ENCODE measurements around the gene PLCH2. TPM values are rescaled to one million over a fixed set of nuclear protein-coding genes. Genes with fewer than 3 reads are reported as not detected.

Gene PLCH2
- total and polyA plus RNA-seq, 2 of the 13 experiments (the other 11 are each of a cell fraction or from before 2014, with no cell fraction given) = 0.15 to 0.67 TPM

DNA sequence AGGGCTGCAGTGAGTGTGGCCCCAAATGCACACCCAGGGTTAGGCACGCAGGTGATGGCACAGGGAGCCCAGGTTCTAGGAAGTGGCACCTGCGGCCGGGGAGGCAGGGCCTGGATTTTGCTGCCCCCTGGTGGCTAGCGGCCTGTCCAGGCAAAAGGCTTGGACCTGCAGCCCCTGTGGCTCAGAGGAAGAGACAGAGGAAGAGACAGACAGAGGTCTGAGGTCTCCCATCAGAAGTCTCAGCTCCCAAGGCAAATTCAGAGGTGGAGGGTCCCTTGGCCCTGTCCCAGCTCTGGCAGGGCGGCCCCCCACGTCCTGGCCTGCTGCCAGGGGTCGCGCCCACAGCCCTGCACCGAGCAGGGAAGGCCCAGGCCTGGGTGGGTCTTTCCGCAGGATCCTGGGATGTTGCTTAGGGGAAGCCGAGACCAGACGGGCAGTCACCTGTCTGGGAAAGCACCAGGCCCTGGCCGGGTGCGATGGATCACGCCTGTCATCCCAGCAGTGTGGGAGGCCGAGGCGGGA is 72.0 kb downstream of the PLCH2 start (continued):
- TF ChIP-seq ZNF564 (CRISPR knock-in tag; IDR thresholded peaks at IDR 0.05) = no peak
- no peak for TF ChIP-seq ZFYVE20 (CRISPR knock-in tag; IDR thresholded peaks at IDR 0.05; ENCODE audit: borderline replicate concordance, low read depth)
- TF ChIP-seq KDM2A (CRISPR knock-in tag; IDR thresholded peaks at IDR 0.05; ENCODE audit: borderline replicate concordance, low read depth) = peak; percentile 68; the same call in 1 of the 2 replicates
- peak; percentile 14; the same call in 1 of the 2 replicates for TF ChIP-seq ZNF576 (CRISPR knock-in tag; IDR thresholded peaks at IDR 0.05)
- TF ChIP-seq NR2F6 (IDR thresholded peaks at IDR 0.05) = 0 out of 2 replicates have a peak, but pooled peaks have one; percentile 7
- TF ChIP-seq NR2F6 (CRISPR knock-in tag; IDR thresholded peaks at IDR 0.05) = no peak
- peak; percentile 29; the same call in 1 of the 2 replicates for TF ChIP-seq ZFX (CRISPR knock-in tag; IDR thresholded peaks at IDR 0.05; ENCODE audit: low read depth)
- TF ChIP-seq, protein P1, sequence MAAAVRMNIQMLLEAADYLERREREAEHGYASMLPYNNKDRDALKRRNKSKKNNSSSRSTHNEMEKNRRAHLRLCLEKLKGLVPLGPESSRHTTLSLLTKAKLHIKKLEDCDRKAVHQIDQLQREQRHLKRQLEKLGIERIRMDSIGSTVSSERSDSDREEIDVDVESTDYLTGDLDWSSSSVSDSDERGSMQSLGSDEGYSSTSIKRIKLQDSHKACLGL (CRISPR knock-in tag; IDR thresholded peaks at IDR 0.05) = 0 out of 2 replicates have a peak, but pooled peaks have one; percentile 22
- 0 out of 2 replicates have a peak, but pooled peaks have one; percentile 4 for TF ChIP-seq ZNF607 (CRISPR knock-in tag; IDR thresholded peaks at IDR 0.05; ENCODE audit: borderline replicate concordance)
- TF ChIP-seq SP5 (CRISPR knock-in tag; IDR thresholded peaks at IDR 0.05; ENCODE audit: borderline replicate concordance, low read depth) = peak; percentile 19; the same call in 1 of the 2 replicates
- TF ChIP-seq THAP11 (CRISPR knock-in tag; IDR thresholded peaks at IDR 0.05) = 0 out of 2 replicates have a peak, but pooled peaks have one; percentile 12
- no peak for TF ChIP-seq SRSF4 (IDR thresholded peaks at IDR 0.05; ENCODE audit: low read depth, low read length, poor library complexity, severe bottlenecking)
- no peak for TF ChIP-seq ZNF724P (CRISPR knock-in tag; IDR thresholded peaks at IDR 0.05; ENCODE audit: borderline replicate concordance)
- 0 out of 2 replicates have a peak, but pooled peaks have one; percentile 31 for TF ChIP-seq DZIP1 (CRISPR knock-in tag; IDR thresholded peaks at IDR 0.05)
- TF ChIP-seq, protein P2, sequence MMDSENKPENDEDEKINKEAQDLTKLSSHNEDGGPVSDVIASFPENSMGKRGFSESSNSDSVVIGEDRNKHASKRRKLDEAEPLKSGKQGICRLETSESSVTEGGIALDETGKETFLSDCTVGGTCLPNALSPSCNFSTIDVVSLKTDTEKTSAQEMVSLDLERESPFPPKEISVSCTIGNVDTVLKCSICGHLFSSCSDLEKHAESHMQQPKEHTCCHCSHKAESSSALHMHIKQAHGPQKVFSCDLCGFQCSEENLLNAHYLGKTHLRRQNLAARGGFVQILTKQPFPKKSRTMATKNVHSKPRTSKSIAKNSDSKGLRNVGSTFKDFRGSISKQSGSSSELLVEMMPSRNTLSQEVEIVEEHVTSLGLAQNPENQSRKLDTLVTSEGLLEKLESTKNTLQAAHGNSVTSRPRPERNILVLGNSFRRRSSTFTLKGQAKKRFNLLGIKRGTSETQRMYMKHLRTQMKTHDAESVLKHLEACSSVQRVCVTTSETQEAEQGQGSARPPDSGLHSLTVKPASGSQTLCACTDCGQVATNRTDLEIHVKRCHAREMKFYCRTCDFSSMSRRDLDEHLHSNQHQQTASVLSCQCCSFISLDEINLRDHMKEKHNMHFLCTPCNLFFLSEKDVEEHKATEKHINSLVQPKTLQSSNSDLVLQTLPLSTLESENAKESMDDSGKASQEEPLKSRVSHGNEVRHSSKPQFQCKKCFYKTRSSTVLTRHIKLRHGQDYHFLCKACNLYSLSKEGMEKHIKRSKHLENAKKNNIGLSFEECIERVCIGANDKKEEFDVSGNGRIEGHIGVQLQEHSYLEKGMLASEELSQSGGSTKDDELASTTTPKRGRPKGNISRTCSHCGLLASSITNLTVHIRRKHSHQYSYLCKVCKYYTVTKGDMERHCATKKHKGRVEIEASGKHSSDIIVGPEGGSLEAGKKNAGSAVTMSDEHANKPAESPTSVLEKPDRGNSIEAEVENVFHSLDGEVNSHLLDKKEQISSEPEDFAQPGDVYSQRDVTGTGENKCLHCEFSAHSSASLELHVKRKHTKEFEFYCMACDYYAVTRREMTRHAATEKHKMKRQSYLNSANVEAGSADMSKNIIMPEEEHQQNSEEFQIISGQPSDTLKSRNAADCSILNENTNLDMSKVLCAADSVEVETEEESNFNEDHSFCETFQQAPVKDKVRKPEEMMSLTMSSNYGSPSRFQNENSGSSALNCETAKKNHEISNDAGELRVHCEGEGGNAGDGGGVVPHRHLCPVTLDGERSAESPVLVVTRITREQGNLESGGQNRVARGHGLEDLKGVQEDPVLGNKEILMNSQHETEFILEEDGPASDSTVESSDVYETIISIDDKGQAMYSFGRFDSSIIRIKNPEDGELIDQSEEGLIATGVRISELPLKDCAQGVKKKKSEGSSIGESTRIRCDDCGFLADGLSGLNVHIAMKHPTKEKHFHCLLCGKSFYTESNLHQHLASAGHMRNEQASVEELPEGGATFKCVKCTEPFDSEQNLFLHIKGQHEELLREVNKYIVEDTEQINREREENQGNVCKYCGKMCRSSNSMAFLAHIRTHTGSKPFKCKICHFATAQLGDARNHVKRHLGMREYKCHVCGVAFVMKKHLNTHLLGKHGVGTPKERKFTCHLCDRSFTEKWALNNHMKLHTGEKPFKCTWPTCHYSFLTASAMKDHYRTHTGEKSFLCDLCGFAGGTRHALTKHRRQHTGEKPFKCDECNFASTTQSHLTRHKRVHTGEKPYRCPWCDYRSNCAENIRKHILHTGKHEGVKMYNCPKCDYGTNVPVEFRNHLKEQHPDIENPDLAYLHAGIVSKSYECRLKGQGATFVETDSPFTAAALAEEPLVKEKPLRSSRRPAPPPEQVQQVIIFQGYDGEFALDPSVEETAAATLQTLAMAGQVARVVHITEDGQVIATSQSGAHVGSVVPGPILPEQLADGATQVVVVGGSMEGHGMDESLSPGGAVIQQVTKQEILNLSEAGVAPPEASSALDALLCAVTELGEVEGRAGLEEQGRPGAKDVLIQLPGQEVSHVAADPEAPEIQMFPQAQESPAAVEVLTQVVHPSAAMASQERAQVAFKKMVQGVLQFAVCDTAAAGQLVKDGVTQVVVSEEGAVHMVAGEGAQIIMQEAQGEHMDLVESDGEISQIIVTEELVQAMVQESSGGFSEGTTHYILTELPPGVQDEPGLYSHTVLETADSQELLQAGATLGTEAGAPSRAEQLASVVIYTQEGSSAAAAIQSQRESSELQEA (CRISPR knock-in tag; IDR thresholded peaks at IDR 0.05; ENCODE audit: not compliant biosample characterization) = peak; percentile 41
- TF ChIP-seq ZZZ3 (CRISPR knock-in tag; IDR thresholded peaks at IDR 0.05; ENCODE audit: borderline replicate concordance) = 0 out of 2 replicates have a peak, but pooled peaks have one; percentile 10
- 0 out of 2 replicates have a peak, but pooled peaks have one; percentile 42 for TF ChIP-seq GATAD2A (CRISPR knock-in tag; IDR thresholded peaks at IDR 0.05)
- TF ChIP-seq ZNF235 (CRISPR knock-in tag; IDR thresholded peaks at IDR 0.05; ENCODE audit: borderline replicate concordance) = 0 out of 2 replicates have a peak, but pooled peaks have one; percentile 30

Data from HepG2 (cell line).